Measurements from ENCODE around the gene ANXA7.

- TF ChIP-seq CTCF (conservative IDR thresholded peaks at IDR 0.05 in 1 of 2, IDR thresholded peaks at IDR 0.05 in 1 of 2; ENCODE audit: low read depth in 1 of 2, low read length in 2 of 2) (no peak), EZH2 (IDR thresholded peaks at IDR 0.05; ENCODE audit: low read length, missing control alignments) (no peak)
These were observed 35.3 kb upstream of the ANXA7 start for GRCh38 chr10:73449113-73449512.
